Gastrocnemius medialis (tissue), 4 donors: ENCODE data around the gene DQX1.

ENCODE experiments used
- POLR2A ChIP-seq, 2 donors: fragments of 450-650 bp; IDR thresholded peaks; one replicate each; pipeline ENCODE4 v1.6.1; 2017; ENCODE audit warnings: antibody characterized with exemption in 2 of 2, mild to moderate bottlenecking in 2 of 2, moderate library complexity in 2 of 2
- TF ChIP-seq, protein P1 (sequence below), 5 experiments: fragments of 450-650 bp in 3 of 5; fragments of 200-600 bp in 2 of 5; sonication (generic) in 2 of 5; IDR thresholded peaks in 4 of 5; conservative IDR thresholded peaks in 1 of 5; 1 replicate in 4 of 5; 2 replicates in 1 of 5; pipeline ENCODE4 v1.5.1; 2016 to 2019; ENCODE audit warnings: antibody characterized with exemption in 5 of 5, mild to moderate bottlenecking in 3 of 5, moderate library complexity in 3 of 5

DNA sequence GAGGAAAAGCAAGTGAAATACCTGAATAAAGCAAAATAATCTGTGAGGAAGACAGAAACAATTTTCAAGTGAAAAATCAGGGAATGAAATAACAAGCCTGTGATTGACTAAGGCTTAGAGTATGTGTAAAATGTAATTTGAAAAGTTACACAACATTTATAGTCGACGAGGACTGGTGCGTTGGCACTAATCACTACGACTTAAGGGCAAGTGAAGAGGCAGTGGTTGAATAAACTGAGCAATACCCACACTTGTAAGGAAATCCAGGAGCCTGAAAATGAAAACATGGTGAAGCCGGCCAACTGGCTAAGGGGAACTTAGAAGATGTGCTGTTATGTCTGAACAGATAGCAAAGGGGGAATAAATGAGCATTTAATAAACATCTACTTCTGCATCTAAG lies 41.9 kb upstream of the DQX1 start:
- TF ChIP-seq, protein P1, sequence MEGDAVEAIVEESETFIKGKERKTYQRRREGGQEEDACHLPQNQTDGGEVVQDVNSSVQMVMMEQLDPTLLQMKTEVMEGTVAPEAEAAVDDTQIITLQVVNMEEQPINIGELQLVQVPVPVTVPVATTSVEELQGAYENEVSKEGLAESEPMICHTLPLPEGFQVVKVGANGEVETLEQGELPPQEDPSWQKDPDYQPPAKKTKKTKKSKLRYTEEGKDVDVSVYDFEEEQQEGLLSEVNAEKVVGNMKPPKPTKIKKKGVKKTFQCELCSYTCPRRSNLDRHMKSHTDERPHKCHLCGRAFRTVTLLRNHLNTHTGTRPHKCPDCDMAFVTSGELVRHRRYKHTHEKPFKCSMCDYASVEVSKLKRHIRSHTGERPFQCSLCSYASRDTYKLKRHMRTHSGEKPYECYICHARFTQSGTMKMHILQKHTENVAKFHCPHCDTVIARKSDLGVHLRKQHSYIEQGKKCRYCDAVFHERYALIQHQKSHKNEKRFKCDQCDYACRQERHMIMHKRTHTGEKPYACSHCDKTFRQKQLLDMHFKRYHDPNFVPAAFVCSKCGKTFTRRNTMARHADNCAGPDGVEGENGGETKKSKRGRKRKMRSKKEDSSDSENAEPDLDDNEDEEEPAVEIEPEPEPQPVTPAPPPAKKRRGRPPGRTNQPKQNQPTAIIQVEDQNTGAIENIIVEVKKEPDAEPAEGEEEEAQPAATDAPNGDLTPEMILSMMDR (IDR thresholded peaks at IDR 0.05 in 4 of 5, conservative IDR thresholded peaks at IDR 0.05 in 1 of 5): no peak
- no peak for TF ChIP-seq POLR2A (IDR thresholded peaks at IDR 0.05)
